GM12878 (cell line): ENCODE measurements around the gene FITM1. TPM values are rescaled to one million over a fixed set of nuclear protein-coding genes. Genes with fewer than 3 reads are reported as not detected.

Experiments used
- BCL3 ChIP-seq: IDR thresholded peaks from 2 replicates; pipeline ENCODE4 v1.6.1; 2011; ENCODE audit warnings: borderline replicate concordance, low read depth, mild to moderate bottlenecking, moderate library complexity, low read length; ENCODE audit not compliant: insufficient read depth, poor library complexity, severe bottlenecking
- CHD4 ChIP-seq: fragments of 200-600 bp; sonication (generic); IDR thresholded peaks from 2 replicates; pipeline ENCODE4 v1.6.1; 2016; ENCODE audit warnings: mild to moderate bottlenecking
- JUNB ChIP-seq: IDR thresholded peaks from 2 replicates; pipeline ENCODE4 v1.6.1; 2016; ENCODE audit warnings: antibody characterized with exemption, mild to moderate bottlenecking
- KDM1A ChIP-seq: fragments of 200-600 bp; sonication (generic); IDR thresholded peaks from 2 replicates; pipeline ENCODE4 v1.6.1; 2016; ENCODE audit warnings: borderline replicate concordance
- MEF2B ChIP-seq: fragments of 450-650 bp; IDR thresholded peaks from 2 replicates; pipeline ENCODE4 v1.6.1; 2018; ENCODE audit warnings: mild to moderate bottlenecking, moderate library complexity; ENCODE audit not compliant: partially characterized antibody, poor library complexity, severe bottlenecking
- NKRF ChIP-seq: fragments of 450-650 bp; conservative IDR thresholded peaks from 2 replicates; pipeline ENCODE4 v1.6.1; 2017; ENCODE audit warnings: mild to moderate bottlenecking, moderate library complexity
- POLR2AphosphoS2 ChIP-seq: IDR thresholded peaks from 2 replicates; pipeline ENCODE4 v1.6.1; 2011; ENCODE audit warnings: low read depth, mild to moderate bottlenecking, low read length, improper control_type of control experiment, moderate library complexity
- SPI1 ChIP-seq: IDR thresholded peaks from 2 replicates; pipeline ENCODE4 v1.6.1; 2011; ENCODE audit warnings: low read depth, mild to moderate bottlenecking, low read length, moderate library complexity, borderline replicate concordance; ENCODE audit not compliant: insufficient read depth
- SREBF1 ChIP-seq: IDR thresholded peaks from 2 replicates; pipeline ENCODE4 v1.6.1; 2012; ENCODE audit warnings: mild to moderate bottlenecking, low read length
- ZBED1 ChIP-seq: IDR thresholded peaks from 2 replicates; pipeline ENCODE4 v1.6.1; 2016; ENCODE audit warnings: borderline replicate concordance
- ZNF384 ChIP-seq: IDR thresholded peaks from 2 replicates; pipeline ENCODE4 v1.6.1; 2012; ENCODE audit warnings: low read depth, mild to moderate bottlenecking, low read length, improper control_type of control experiment, borderline replicate concordance
- ZNF687 ChIP-seq: fragments of 450-650 bp; IDR thresholded peaks from 2 replicates; pipeline ENCODE4 v1.6.1; 2017; ENCODE audit warnings: mild to moderate bottlenecking, moderate library complexity
- polyA plus RNA-seq, 11 experiments: library from polyadenylated mRNA; depleted of rRNA in 4 of 11; unstranded in 6 of 11; stranded (reverse) in 5 of 11; fragments of >200 nt; fragmentation: Nextera tagmentation in 4 of 11; fragmentation: Illumina TruSeq in 1 of 11; extraction: Ambion mirVana in 4 of 11; extraction: Trizol in 1 of 11; gene quantifications; 1 replicate in 1 of 11; 2 replicates in 10 of 11; pipeline versions ENCODE4 v1.2.1 to v1.2.3, GENCODE V29; 2011 to 2016; ENCODE audit warnings: inconsistent platforms in 2 of 11, missing spikeins in 2 of 11, low read depth in 1 of 11
- total RNA-seq, 4 experiments: library from RNA; depleted of rRNA in 3 of 4; stranded (reverse); fragments of >200 nt in 3 of 4; fragmentation: Illumina TruSeq in 1 of 4; extraction: Trizol in 1 of 4; gene quantifications; 2 replicates each; pipeline versions ENCODE4 v1.2.1 to v1.2.3, GENCODE V29; 2013 to 2021

The FITM1 gene
- total and polyA plus RNA-seq, 10 of the 15 experiments (the other 5 are each of a cell fraction or from before 2014, with no cell fraction given): 0.11 to 1.9 (median 0.45) TPM; not detected in 2

GRCh38 chr14:24146453-24146977, 16.1 kb downstream of the FITM1 start, which contains the start of gene PSME2 (continued):
- TF ChIP-seq ZNF687 (peak; percentile 27; the same call in 1 of the 2 replicates), KDM1A (no peak), JUNB (no peak), ZNF384 (no peak), NKRF (peak; percentile 91), POLR2AphosphoS2 (peak; percentile 41; the same call in 1 of the 2 replicates), BCL3 (no peak), CHD4 (no peak), ZBED1 (no peak; the same call in 1 of the 2 replicates), SPI1 (no peak), SREBF1 (no peak), MEF2B (no peak)
